Epidermal melanocyte (primary cell): ENCODE results near the gene HSP90AA1.

Experiments used
- DNase-seq: peaks from one replicate; pipeline ENCODE4 v3.0.0; 2011; ENCODE audit warnings: low spot score; ENCODE audit not compliant: insufficient read length

HSP90AA1 gene

DNA sequence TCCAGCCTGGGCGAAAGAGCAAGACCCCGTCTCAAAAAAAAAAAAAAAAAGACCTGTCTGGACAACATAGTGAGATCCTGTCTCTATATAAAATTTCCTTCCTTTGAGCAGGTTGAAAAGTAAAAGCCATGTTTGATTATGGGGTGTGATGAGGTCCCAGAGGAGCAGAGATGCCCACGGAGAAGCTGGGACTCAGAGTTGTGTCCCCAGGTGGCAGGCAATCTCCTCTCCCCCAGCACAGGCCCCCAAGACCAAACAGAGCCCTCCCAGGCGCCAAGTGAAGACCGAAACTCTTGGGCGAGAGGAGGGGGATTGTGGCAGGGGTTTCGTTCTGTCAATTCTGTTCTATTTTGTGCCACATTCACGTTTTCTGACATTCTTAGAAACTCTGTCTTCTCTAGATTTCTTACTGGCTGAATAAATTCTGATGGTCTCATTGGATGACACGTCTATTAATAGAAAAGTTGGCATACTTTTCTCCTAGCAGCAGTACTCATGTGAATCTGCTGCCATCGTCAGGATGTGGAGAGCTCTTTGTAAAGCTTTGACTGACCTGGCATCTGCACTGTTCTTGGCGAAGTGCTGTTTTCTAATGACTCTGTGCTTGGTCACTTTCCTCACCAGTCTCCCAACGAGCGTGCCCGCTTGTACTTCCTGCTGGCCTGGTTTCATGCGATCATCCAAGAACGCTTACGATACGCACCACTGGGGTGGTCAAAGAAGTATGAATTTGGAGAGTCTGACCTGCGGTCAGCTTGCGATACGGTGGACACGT, 43.4 kb downstream of the HSP90AA1 start:
- no peak for DNase-seq

DNA sequence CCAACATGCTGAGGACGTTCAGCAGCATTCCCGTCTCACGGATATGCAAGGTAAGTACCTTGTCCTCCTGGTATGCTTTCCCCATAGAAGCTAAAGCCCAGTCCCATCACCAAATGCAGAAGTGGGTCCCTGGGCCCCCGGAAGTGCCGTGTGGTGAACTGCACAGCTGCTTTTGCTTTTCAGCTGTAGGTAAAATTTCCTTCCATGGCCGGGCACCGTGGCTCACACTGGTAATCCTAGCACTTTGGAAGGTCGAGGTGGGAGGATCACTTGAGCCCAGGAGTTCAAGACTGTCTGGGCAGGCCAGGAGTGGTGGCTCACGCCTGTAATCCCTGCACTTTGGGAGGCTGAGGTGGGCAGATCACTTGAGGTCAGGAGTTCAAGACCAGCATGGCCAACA, 44.1 kb downstream of the HSP90AA1 start:
- no peak for DNase-seq

DNA sequence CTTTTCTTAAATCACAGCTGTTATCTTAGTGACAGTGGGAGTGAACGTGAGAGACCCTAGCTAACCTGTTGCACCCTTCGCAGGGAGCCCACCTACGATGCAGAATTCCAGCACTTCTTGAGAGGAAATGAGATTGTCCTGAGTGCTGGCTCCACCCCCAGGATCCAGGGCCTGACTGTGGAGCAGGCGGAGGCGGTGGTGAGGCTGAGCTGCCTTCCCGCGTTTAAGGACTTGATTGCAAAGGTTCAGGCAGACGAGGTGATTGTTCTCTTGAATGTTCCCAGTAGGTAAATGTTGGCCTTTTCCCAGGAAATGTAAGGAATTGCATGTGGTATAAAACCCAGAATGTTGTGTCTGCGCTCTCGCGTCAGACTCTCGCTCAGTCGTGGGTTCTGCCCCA, 46.7 kb downstream of the HSP90AA1 start:
- DNase-seq: no peak

DNA sequence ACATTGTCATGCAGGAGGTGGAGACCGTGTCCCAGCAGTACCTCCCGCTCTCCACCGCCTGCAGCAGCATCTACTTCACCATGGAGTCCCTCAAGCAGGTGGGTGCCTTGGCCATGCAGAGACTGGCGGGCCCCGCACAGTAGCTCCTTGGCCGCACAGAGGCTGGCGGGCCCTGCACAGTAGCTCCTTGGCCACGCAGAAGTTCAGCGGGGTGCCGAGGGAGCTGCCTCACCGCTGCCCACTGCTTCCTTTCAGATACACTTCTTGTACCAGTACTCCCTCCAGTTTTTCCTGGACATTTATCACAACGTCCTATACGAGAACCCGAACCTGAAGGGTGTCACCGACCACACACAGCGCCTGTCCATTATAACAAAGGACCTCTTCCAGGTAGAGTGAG, 47.7 kb downstream of the HSP90AA1 start:
- DNase-seq: no peak

DNA sequence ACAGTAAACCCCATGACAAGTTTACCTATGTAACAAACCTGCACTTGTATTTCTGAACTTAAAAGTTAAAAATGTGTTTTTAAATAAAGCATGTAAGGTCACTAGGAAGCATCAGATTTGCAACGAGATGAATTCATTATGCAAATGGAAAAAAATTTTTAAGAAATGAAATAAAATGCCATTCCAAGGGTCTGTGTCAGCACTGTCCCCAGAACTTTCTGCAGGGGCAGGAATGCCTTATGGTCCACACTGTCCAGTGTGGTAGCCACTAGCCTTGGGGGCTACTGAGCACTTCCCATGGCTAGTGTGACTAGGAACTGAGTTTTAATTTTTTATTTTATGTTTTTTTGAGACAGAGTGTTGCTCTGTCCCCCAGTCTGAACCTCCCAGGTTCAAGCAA, 49.2 kb downstream of the HSP90AA1 start:
- no peak for DNase-seq

DNA sequence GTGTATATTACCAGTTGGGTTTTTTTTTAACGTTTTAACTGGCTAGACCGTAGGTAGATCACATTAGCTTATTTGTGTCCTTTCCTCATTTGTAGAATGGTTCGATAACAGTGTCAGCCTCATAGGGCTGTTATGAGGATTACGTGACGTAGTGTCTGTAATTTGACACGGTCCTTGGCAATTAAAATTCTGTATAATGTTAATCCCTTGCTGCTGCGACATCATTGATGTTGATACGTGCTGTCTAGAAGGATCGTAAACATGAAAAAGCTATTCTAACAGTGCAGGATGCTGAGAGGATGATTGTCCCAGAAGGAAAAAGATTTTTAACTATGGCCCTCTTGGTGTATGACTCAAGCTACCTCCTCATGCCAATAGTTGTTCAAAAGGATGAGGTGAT, 50.9 kb downstream of the HSP90AA1 start:
- no peak for DNase-seq

DNA sequence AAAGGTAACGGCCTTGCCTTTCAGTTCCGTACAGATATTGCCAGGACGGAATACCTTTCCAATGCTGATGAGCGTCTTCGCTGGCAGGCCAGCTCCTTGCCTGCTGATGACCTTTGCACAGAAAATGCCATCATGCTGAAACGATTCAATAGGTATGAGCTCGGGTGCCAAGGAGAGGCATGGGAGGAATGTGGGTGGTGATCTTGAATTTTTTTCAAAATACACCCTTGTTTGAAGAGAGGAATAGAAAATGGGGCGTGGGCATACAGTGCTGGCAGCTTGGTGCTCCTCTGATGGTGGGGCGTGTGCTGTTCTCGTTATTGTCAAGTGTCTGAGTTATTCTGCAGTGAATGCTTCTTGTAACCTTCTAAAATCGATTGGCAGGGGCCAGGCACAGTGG, 52.5 kb downstream of the HSP90AA1 start:
- no peak for DNase-seq

DNA sequence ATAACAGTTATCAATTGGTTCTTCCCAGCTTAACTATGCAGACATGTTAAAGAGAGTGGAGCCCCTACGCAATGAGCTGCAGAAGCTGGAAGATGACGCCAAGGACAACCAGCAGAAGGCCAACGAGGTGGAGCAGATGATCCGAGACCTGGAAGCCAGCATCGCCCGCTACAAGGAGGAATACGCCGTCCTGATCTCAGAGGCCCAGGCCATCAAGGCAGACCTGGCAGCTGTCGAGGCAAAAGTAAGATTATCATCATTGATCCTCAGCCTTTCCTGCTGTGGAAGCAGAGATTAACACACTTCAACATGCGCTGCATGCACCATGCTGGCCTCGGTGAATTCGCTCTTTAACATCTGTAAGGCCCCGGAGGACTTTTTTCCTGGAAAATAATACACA, 53.6 kb downstream of the HSP90AA1 start:
- DNase-seq: no peak
